ENCODE data around the gene VTI1B.
"Not testable (repeated sequence)": the region's sequence is repeated elsewhere in the genome, so short reads cannot be mapped to it uniquely, and the experiment has no call there.

Gene VTI1B

GRCh38 chr14:67626131-67626530 lies 48.3 kb downstream of the VTI1B start:
- DNase-seq: not testable (repeated sequence)

- no peak for DNase-seq
These were observed 51.3 kb downstream of the VTI1B start for GRCh38 chr14:67623114-67623513.

GRCh38 chr14:67622675-67623074 lies 51.8 kb downstream of the VTI1B start:
- DNase-seq: no peak

- no peak for DNase-seq
These were observed 54.1 kb downstream of the VTI1B start for GRCh38 chr14:67620217-67620785.

GRCh38 chr14:67619446-67620216 lies 54.8 kb downstream of the VTI1B start, which contains the start of gene ARG2:
Gene ARG2, plus strand, starts transcription at chr14:67619920. Its CDS starts 58 bp downstream, at chr14:67619978.
- peak; percentile 94 for DNase-seq

- peak; percentile 90 for DNase-seq
These were observed 55.8 kb downstream of the VTI1B start for GRCh38 chr14:67618617-67619063.

- DNase-seq: no peak
These were observed 63.9 kb downstream of the VTI1B start for GRCh38 chr14:67610491-67610890.

GRCh38 chr14:67609642-67610310 lies 64.7 kb downstream of the VTI1B start:
- no peak for DNase-seq

- no peak for DNase-seq
These were observed 66.8 kb downstream of the VTI1B start for GRCh38 chr14:67607646-67608045.

GRCh38 chr14:67602995-67603545 lies 71.4 kb downstream of the VTI1B start:
- DNase-seq: no peak

GRCh38 chr14:67602076-67602475 lies 72.4 kb downstream of the VTI1B start:
- no peak for DNase-seq

GRCh38 chr14:67600562-67600974 lies 73.9 kb downstream of the VTI1B start:
- not testable (repeated sequence) for DNase-seq

- DNase-seq: peak; percentile 89
These were observed 74.5 kb downstream of the VTI1B start, which contains the start of gene PIGH for GRCh38 chr14:67599698-67600561. Gene PIGH, minus strand, starts transcription at chr14:67600268. Its CDS starts 65 bp downstream, at chr14:67600203.

Data from hematopoietic multipotent progenitor cell treated with erythropoietin and hydrocortisone succinate and interleukin-3 and kit ligand, for 8 days (in vitro differentiated cells).